H1 (cell line): ENCODE data around the gene BRAT1. TPM values are rescaled to one million over a fixed set of nuclear protein-coding genes. Genes with fewer than 3 reads are reported as not detected.

Source experiments
- CTCF ChIA-PET: fragments of 300-600 bp; sonication (Branson Sonifier 250); formaldehyde crosslinking; loops from one replicate; lab custom pipeline; 2021; ENCODE audit not compliant: partially characterized antibody; lab: Charles Lee
- POLR2A ChIA-PET: fragments of 300-600 bp; sonication (Branson Sonifier 250); formaldehyde crosslinking; loops from one replicate; lab custom pipeline; 2021; ENCODE audit warnings: inconsistent platforms; ENCODE audit not compliant: partially characterized antibody; lab: Charles Lee
- DNase-seq, 2 experiments: peaks; one replicate each; pipeline versions ENCODE4 v3.0.0 to v3.0.0-alpha.2; 2010 to 2022; ENCODE audit warnings: low spot score in 2 of 2, low read depth in 1 of 2, mixed read lengths in 1 of 2
- FAIRE-seq: peaks from 2 replicates; lab custom pipeline; 2011; peaks lifted over from hg19 to GRCh38; lab: Jason Lieb, UNC
- H2AFZ ChIP-seq: 2 replicates; pipeline ENCODE4 v1.8.1; 2012; ENCODE audit warnings: low read length, inconsistent platforms
- H2AK5ac ChIP-seq: 2 replicates; pipeline ENCODE4 v1.6.1; 2013; ENCODE audit warnings: low read depth, low read length
- H2BK120ac ChIP-seq: replicated peaks from 2 replicates; pipeline ENCODE3; 2013; ENCODE audit warnings: low read depth, low read length, inconsistent platforms
- H2BK12ac ChIP-seq: 2 replicates; pipeline ENCODE4 v1.6.1; 2013; ENCODE audit warnings: low read depth, low read length
- H2BK15ac ChIP-seq: 2 replicates; pipeline ENCODE4 v1.6.1; 2013; ENCODE audit warnings: low read length
- H2BK20ac ChIP-seq: 2 replicates; pipeline ENCODE4 v1.6.1; 2013; ENCODE audit warnings: low read length
- H2BK5ac ChIP-seq: 2 replicates; pipeline ENCODE4 v1.6.1; 2013; ENCODE audit warnings: low read depth, low read length
- H3K14ac ChIP-seq: 2 replicates; pipeline ENCODE4 v1.6.1; 2013; ENCODE audit warnings: inconsistent platforms; ENCODE audit not compliant: insufficient read length
- H3K18ac ChIP-seq: 2 replicates; pipeline ENCODE4 v1.6.1; 2013; ENCODE audit warnings: low read length; ENCODE audit errors: extremely low read depth
- H3K23ac ChIP-seq: 2 replicates; pipeline ENCODE4 v1.6.1; 2013; ENCODE audit warnings: inconsistent platforms; ENCODE audit not compliant: insufficient read length
- H3K23me2 ChIP-seq: 2 replicates; pipeline ENCODE4 v1.6.1; 2013; ENCODE audit warnings: low read depth, low read length
- H3K27ac ChIP-seq: 2 replicates; pipeline ENCODE4 v1.6.1; 2011; ENCODE audit warnings: low read depth, low read length, inconsistent platforms
- H3K27me3 ChIP-seq, 4 experiments: replicated peaks in 1 of 4; 1 replicate in 1 of 4; 2 replicates in 3 of 4; pipeline versions ENCODE4 v1.6.1 to v1.8.1; 2011 to 2013; ENCODE audit warnings: low read length in 3 of 4, mild to moderate bottlenecking in 3 of 4, inconsistent platforms in 2 of 4, mixed read lengths in 2 of 4, moderate library complexity in 1 of 4; ENCODE audit not compliant: control insufficient read depth in 3 of 4, insufficient read depth in 3 of 4; ENCODE audit errors: extremely low read depth in 1 of 4
- H3K36me3 ChIP-seq, 4 experiments: 2 replicates each; pipeline versions ENCODE4 v1.6.1 to v1.8.1; 2011 to 2013; ENCODE audit warnings: mild to moderate bottlenecking in 4 of 4, low read length in 3 of 4, moderate library complexity in 2 of 4, control low read depth in 1 of 4, inconsistent platforms in 1 of 4; ENCODE audit not compliant: insufficient read depth in 4 of 4, control insufficient read depth in 2 of 4
- H3K4ac ChIP-seq: replicated peaks from 2 replicates; pipeline ENCODE3; 2013; ENCODE audit warnings: low read length, low read depth, mixed read lengths, inconsistent platforms; ENCODE audit not compliant: insufficient read length
- H3K4me1 ChIP-seq, 4 experiments: replicated peaks in 1 of 4; 1 replicate in 1 of 4; 2 replicates in 3 of 4; pipeline versions ENCODE4 v1.6.1 to v1.8.1; 2011 to 2013; ENCODE audit warnings: low read length in 3 of 4, inconsistent platforms in 2 of 4, mixed read lengths in 1 of 4; ENCODE audit not compliant: insufficient read depth in 4 of 4, control insufficient read depth in 3 of 4
- H3K4me2 ChIP-seq, 2 experiments: 2 replicates each; pipeline versions ENCODE4 v1.6.1 to v1.8.1; 2011 to 2013; ENCODE audit warnings: low read depth in 2 of 2, low read length in 2 of 2, control low read depth in 1 of 2, inconsistent platforms in 1 of 2, mild to moderate bottlenecking in 1 of 2; ENCODE audit not compliant: insufficient read depth in 1 of 2
- H3K4me3 ChIP-seq, 4 experiments: fragments of 200-600, 300-600 bp in 1 of 4; sonication (generic), shearing (Covaris generic), sonication (Bioruptor Twin) in 1 of 4; 2 replicates each; pipeline versions ENCODE4 v1.5.1 to v1.8.1; 2011 to 2016; ENCODE audit warnings: low read length in 4 of 4, low read depth in 3 of 4, control low read depth in 2 of 4, inconsistent platforms in 2 of 4, mild to moderate bottlenecking in 2 of 4, mixed read lengths in 1 of 4, moderate library complexity in 1 of 4; ENCODE audit not compliant: insufficient read depth in 2 of 4; ENCODE audit errors: extremely low read depth in 1 of 4
- H3K56ac ChIP-seq: replicated peaks from 2 replicates; pipeline ENCODE3; 2013; ENCODE audit warnings: low read depth, mild to moderate bottlenecking, mixed read lengths, low read length, inconsistent platforms; ENCODE audit not compliant: insufficient read length
- H3K79me1 ChIP-seq: 2 replicates; pipeline ENCODE4 v1.6.1; 2013; ENCODE audit warnings: low read depth, low read length, control low read depth
- H3K79me2 ChIP-seq, 2 experiments: 2 replicates each; pipeline versions ENCODE4 v1.6.1 to v1.8.1; 2012 to 2013; ENCODE audit warnings: low read length in 2 of 2, mild to moderate bottlenecking in 2 of 2, inconsistent platforms in 1 of 2; ENCODE audit not compliant: insufficient read depth in 2 of 2, control insufficient read depth in 1 of 2
- H3K9ac ChIP-seq, 4 experiments: replicated peaks in 1 of 4; 1 replicate in 1 of 4; 2 replicates in 3 of 4; pipeline versions ENCODE4 v1.6.1 to v1.8.1; 2011 to 2013; ENCODE audit warnings: low read depth in 3 of 4, low read length in 3 of 4, control low read depth in 2 of 4, mild to moderate bottlenecking in 2 of 4, moderate library complexity in 2 of 4, inconsistent platforms in 1 of 4; ENCODE audit errors: extremely low read depth in 1 of 4
- H3K9me3 ChIP-seq, 2 experiments: 2 replicates each; pipeline versions ENCODE4 v1.6.1 to v1.8.1; 2012 to 2013; ENCODE audit warnings: mild to moderate bottlenecking in 2 of 2, moderate library complexity in 2 of 2, control low read depth in 1 of 2, inconsistent platforms in 1 of 2, low read depth in 1 of 2, low read length in 1 of 2, mixed read lengths in 1 of 2; ENCODE audit not compliant: insufficient read depth in 2 of 2
- H4K20me1 ChIP-seq, 2 experiments: replicated peaks in 1 of 2; 2 replicates each; pipeline versions ENCODE3 to v1.8.1; 2011 to 2013; ENCODE audit warnings: inconsistent platforms in 2 of 2, low read length in 2 of 2, mild to moderate bottlenecking in 1 of 2; ENCODE audit not compliant: insufficient read depth in 2 of 2, control insufficient read depth in 1 of 2
- H4K5ac ChIP-seq: 2 replicates; pipeline ENCODE4 v1.6.1; 2013; ENCODE audit warnings: low read length, low read depth, mixed read lengths, inconsistent platforms; ENCODE audit not compliant: insufficient read length
- H4K8ac ChIP-seq: 2 replicates; pipeline ENCODE4 v1.8.0; 2013; ENCODE audit warnings: mild to moderate bottlenecking, moderate library complexity, low read length, inconsistent platforms; ENCODE audit not compliant: insufficient read depth; ENCODE audit errors: extremely low read depth
- H4K91ac ChIP-seq: replicated peaks from 2 replicates; pipeline ENCODE3; 2013; ENCODE audit warnings: low read length, mixed read lengths, inconsistent platforms; ENCODE audit not compliant: insufficient read length
- EZH2 ChIP-seq: fragments of 200-600 bp; sonication (generic); IDR thresholded peaks from 2 replicates; pipeline ENCODE4 v1.7.1; 2012; ENCODE audit warnings: low read depth, mild to moderate bottlenecking, moderate library complexity, low read length, inconsistent platforms; ENCODE audit not compliant: severe bottlenecking
- RAD21 ChIP-seq, 2 experiments: IDR thresholded peaks in 1 of 2; conservative IDR thresholded peaks in 1 of 2; 2 replicates each; pipeline ENCODE4 v1.6.1; 2011; ENCODE audit warnings: low read depth in 2 of 2, low read length in 2 of 2, improper control_type of control experiment in 1 of 2, inconsistent platforms in 1 of 2, mild to moderate bottlenecking in 1 of 2, moderate library complexity in 1 of 2
- TEAD4 ChIP-seq: IDR thresholded peaks from 2 replicates; pipeline ENCODE4 v1.6.1; 2012; ENCODE audit warnings: low read depth, low read length, inconsistent platforms, mixed read lengths
- WGBS, 2 experiments: shearing (Covaris generic) in 1 of 2; methylation state at CpG; one replicate each; pipeline versions ENCODE4 v1.1.6 to v1.1.7; 2013 to 2015; ENCODE audit warnings: low lambda C conversion rate in 2 of 2, mixed read lengths in 2 of 2, inconsistent platforms in 1 of 2, low coverage in 1 of 2, missing lambda C conversion rate in 1 of 2; ENCODE audit not compliant: insufficient replicate concordance in 2 of 2, insufficient coverage in 1 of 2, insufficient read length in 1 of 2; ENCODE audit errors: extremely low coverage in 1 of 2, missing lambda C conversion rate in 1 of 2; 5-methylcytosine and 5-hydroxymethylcytosine counted together
- polyA plus RNA-seq, 7 experiments: library from polyadenylated mRNA; depleted of rRNA in 3 of 7; stranded (reverse) in 5 of 7; unstranded in 2 of 7; fragments of >200 nt in 5 of 7; fragments of 200-250 nt in 2 of 7; gene quantifications; 1 replicate in 5 of 7; 2 replicates in 1 of 7; 4 replicates in 1 of 7; pipeline versions ENCODE4 v1.2.1 to v1.2.3, GENCODE V29; 2011 to 2013; ENCODE audit warnings: missing spikeins in 2 of 7, mixed read lengths in 2 of 7
- total RNA-seq: library from RNA; stranded (reverse); fragmentation: NEBNext Ultra II Directional; extraction: Animal tissue kit (Norgen Biotek cat#: 25700); gene quantifications from 2 replicates; pipeline ENCODE4 v1.2.1, GENCODE V29; 2021
- TF ChIP-seq, protein P1 (sequence below): IDR thresholded peaks from 2 replicates; pipeline ENCODE4 v1.6.1; 2012; ENCODE audit warnings: low read length, inconsistent platforms
- TF ChIP-seq, protein P2 (sequence below), 3 experiments: IDR thresholded peaks; 1 replicate in 2 of 3; 2 replicates in 1 of 3; pipeline versions ENCODE4 v1.5.1 to v1.6.1; 2011; ENCODE audit warnings: low read length in 3 of 3, mild to moderate bottlenecking in 3 of 3, inconsistent platforms in 2 of 3, low read depth in 1 of 3, moderate library complexity in 1 of 3; ENCODE audit not compliant: insufficient read depth in 1 of 3; ENCODE audit errors: control extremely low read depth in 1 of 3

The BRAT1 gene
- total and polyA plus RNA-seq, 2 of the 8 experiments (the other 6 are each of a cell fraction or from before 2014, with no cell fraction given): 36.8 to 42.3 TPM

DNA sequence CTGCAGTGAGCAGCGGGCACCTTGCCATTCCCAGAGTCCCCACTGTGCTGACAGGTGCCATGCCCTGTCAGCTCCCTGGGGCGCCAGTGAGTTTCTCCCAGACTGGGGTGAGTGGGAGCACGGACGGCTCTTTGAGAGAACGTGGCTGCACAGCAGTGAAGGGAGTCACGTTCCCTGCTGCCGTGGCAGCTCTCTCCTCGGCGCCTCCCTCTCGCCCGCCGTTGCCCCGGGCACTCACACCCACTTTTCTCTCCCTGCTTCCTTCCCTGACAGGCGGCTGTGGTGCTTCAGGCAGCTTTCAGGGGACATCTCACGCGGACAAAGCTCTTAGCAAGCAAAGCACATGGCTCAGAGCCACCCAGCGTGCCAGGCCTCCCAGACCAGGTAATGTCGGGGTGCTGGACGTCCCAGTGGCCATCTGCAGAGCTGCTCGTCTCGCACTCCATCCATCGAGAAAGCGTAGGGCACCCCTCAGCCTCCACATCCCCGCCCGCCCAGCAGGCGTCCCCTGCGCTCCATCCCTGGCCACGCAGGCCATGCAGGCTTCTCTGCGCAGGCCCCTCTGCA lies 49.4 kb upstream of the BRAT1 start:
- TF ChIP-seq RAD21 (IDR thresholded peaks at IDR 0.05 in 1 of 2, conservative IDR thresholded peaks at IDR 0.05 in 1 of 2; ENCODE audit: low read depth in 2 of 2, low read length in 2 of 2): peak; percentile 35 to 47
- TF ChIP-seq, protein P1, sequence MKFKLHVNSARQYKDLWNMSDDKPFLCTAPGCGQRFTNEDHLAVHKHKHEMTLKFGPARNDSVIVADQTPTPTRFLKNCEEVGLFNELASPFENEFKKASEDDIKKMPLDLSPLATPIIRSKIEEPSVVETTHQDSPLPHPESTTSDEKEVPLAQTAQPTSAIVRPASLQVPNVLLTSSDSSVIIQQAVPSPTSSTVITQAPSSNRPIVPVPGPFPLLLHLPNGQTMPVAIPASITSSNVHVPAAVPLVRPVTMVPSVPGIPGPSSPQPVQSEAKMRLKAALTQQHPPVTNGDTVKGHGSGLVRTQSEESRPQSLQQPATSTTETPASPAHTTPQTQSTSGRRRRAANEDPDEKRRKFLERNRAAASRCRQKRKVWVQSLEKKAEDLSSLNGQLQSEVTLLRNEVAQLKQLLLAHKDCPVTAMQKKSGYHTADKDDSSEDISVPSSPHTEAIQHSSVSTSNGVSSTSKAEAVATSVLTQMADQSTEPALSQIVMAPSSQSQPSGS: no peak
- TF ChIP-seq, protein P2, sequence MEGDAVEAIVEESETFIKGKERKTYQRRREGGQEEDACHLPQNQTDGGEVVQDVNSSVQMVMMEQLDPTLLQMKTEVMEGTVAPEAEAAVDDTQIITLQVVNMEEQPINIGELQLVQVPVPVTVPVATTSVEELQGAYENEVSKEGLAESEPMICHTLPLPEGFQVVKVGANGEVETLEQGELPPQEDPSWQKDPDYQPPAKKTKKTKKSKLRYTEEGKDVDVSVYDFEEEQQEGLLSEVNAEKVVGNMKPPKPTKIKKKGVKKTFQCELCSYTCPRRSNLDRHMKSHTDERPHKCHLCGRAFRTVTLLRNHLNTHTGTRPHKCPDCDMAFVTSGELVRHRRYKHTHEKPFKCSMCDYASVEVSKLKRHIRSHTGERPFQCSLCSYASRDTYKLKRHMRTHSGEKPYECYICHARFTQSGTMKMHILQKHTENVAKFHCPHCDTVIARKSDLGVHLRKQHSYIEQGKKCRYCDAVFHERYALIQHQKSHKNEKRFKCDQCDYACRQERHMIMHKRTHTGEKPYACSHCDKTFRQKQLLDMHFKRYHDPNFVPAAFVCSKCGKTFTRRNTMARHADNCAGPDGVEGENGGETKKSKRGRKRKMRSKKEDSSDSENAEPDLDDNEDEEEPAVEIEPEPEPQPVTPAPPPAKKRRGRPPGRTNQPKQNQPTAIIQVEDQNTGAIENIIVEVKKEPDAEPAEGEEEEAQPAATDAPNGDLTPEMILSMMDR (IDR thresholded peaks at IDR 0.05; ENCODE audit: control extremely low read depth in 1 of 3, insufficient read depth in 1 of 3, low read depth in 1 of 3, low read length in 3 of 3): 0 out of 4 replicates have a peak, but pooled peaks of 1 of the 3 experiments have one; percentile 25
- TF ChIP-seq TEAD4: no peak
- no peak for TF ChIP-seq EZH2
- TF ChIP-seq, all 59 proteins: peak for 2
- DNase-seq: peak in 1 of 2 experiments; percentile 52

More for the DNA sequence above, 49.4 kb upstream of the BRAT1 start:
- Histone ChIP-seq H3K27me3 (no peaks in the 10 kb centered on the region), H3K23me2 (no peaks in the 10 kb centered on the region), H4K91ac (no peak overlapping the region), H4K20me1 (no peaks in the 10 kb centered on the region), H3K36me3 (no peaks in the 10 kb centered on the region), H2BK20ac (no peak overlapping the region), H3K56ac (no peak overlapping the region), H4K8ac (no peak overlapping the region; the same call in 1 of the 2 replicates), H3K14ac (no peak overlapping the region), H3K27ac (no peak overlapping the region), H3K18ac (no peak overlapping the region), H3K79me2 (no peaks in the 10 kb centered on the region), H2BK12ac (no peak overlapping the region), H3K4ac (no peak overlapping the region), H2AK5ac (no peak overlapping the region), H2BK120ac (no peak overlapping the region), H3K79me1 (no peaks in the 10 kb centered on the region; the same call in 1 of the 2 replicates), H4K5ac (no peak overlapping the region), H3K9me3 (no peaks in the 10 kb centered on the region), H2AFZ (no peak overlapping the region), H3K4me2 (no peak overlapping the region), H3K4me3 (no peak overlapping the region), H2BK15ac (no peak overlapping the region), H3K4me1 (peaks cover 0 to 7% (median 1%) of the 10 kb centered on the region in 4 experiments; a peak in 3 of 7 replicates), H3K9ac (no peak overlapping the region), H2BK5ac (no peak overlapping the region), H3K23ac (no peak overlapping the region)
- FAIRE-seq: no peak
- POLR2A ChIA-PET: interaction anchor here (0.7 to 2.0 kb wide), 5 partner anchors 18 to 101 kb away, joined by 3 to 9 read pairs (median 3); no protein-coding TSS in a partner anchor
- 88% methylated on average over 25 of the region's 29 CpGs; no CpG with 5 or more reads in 1 of the 2 experiments for WGBS, 2 experiments
- CTCF ChIA-PET: interaction anchor here (0.6 to 5.7 kb wide), 24 partner anchors 8 to 153 kb away, joined by 3 to 30 read pairs (median 6); no protein-coding TSS in a partner anchor
